Heart left ventricle (tissue), 16 donors: ENCODE measurements around the gene NAXD. TPM values are rescaled to one million over a fixed set of nuclear protein-coding genes. Genes with fewer than 3 reads are reported as not detected.
"Not testable (repeated sequence)": the region's sequence is repeated elsewhere in the genome, so short reads cannot be mapped to it uniquely, and the experiment has no call there.

ENCODE experiments used
- ATAC-seq, 4 donors: fragments of 200-7000 bp; cut with Tn5 transposase; one replicate each; pipeline ENCODE4 v1.9.1; 2020 to 2022; ENCODE audit warnings: moderate library complexity in 4 of 4, mild to moderate bottlenecking in 3 of 4, moderate number of reproducible peaks in 1 of 4
- DNase-seq, 5 donors: peaks; one replicate each; pipeline ENCODE4 v3.0.0-alpha.2; 2020
- H3K27ac ChIP-seq, 12 donors: fragments of 200-600 bp; sonication (generic) in 4 of 12; one replicate each; pipeline versions ENCODE4 v1.5.0 to v1.8.0; 2016 to 2022; ENCODE audit warnings: mild to moderate bottlenecking in 2 of 12
- H3K27me3 ChIP-seq, 9 donors: fragments of 200-600 bp; sonication (generic) in 2 of 9; one replicate each; pipeline versions ENCODE4 v1.5.1 to v1.8.0; 2016 to 2022; ENCODE audit warnings: mild to moderate bottlenecking in 3 of 9
- H3K36me3 ChIP-seq, 9 donors: fragments of 200-600 bp; sonication (generic) in 2 of 9; one replicate each; pipeline versions ENCODE4 v1.5.0 to v1.8.0; 2018 to 2022; ENCODE audit warnings: mild to moderate bottlenecking in 2 of 9
- H3K4me1 ChIP-seq, 12 donors: fragments of 200-600 bp; sonication (generic) in 4 of 12; one replicate each; pipeline versions ENCODE4 v1.5.0 to v1.8.0; 2016 to 2022; ENCODE audit warnings: mild to moderate bottlenecking in 3 of 12
- H3K4me3 ChIP-seq, 12 donors: fragments of 200-600 bp; sonication (generic) in 4 of 12; one replicate each; pipeline versions ENCODE4 v1.5.0 to v1.8.0; 2017 to 2022; ENCODE audit warnings: mild to moderate bottlenecking in 9 of 12, moderate library complexity in 4 of 12
- H3K9me3 ChIP-seq, 12 donors: fragments of 200-600 bp; sonication (generic) in 4 of 12; one replicate each; pipeline versions ENCODE4 v1.5.0 to v1.8.0; 2016 to 2022; ENCODE audit warnings: mild to moderate bottlenecking in 1 of 12
- CTCF ChIP-seq, 12 donors: fragments of 200-600 bp; sonication (generic) in 4 of 12; IDR thresholded peaks; one replicate each; pipeline versions ENCODE4 v1.5.0 to v1.8.0; 2018 to 2022; ENCODE audit warnings: antibody characterized with exemption in 12 of 12, mild to moderate bottlenecking in 5 of 12
- POLR2A ChIP-seq, 2 donors: fragments of 450-650 bp; IDR thresholded peaks; one replicate each; pipeline ENCODE4 v1.6.1; 2017; ENCODE audit warnings: antibody characterized with exemption in 2 of 2, mild to moderate bottlenecking in 2 of 2, moderate library complexity in 2 of 2
- WGBS, 4 donors: extraction: QIAGEN DNeasy Blood & Tissue Kit in 2 of 4; methylation state at CpG; one replicate each; pipeline versions ENCODE4 v1.1.5 to v1.1.7; 2013 to 2018; 5-methylcytosine and 5-hydroxymethylcytosine counted together
- intact Hi-C, 10 donors: fragments of 100-400 bp; cut with DNase I; formaldehyde crosslinking; loops; one replicate each; pipeline versions ENCODE4 v1.11.1 to v1.14.2; 2022
- long read RNA-seq, 3 donors: library from polyadenylated mRNA; unstranded; transcript quantifications; one replicate each; pipeline ENCODE4 v2.0.0, GENCODE V29; 2020 to 2021
- polyA plus RNA-seq, 2 donors: library from polyadenylated mRNA; stranded (reverse); fragments of 200-250 nt; gene quantifications; one replicate each; pipeline ENCODE4 v1.2.3, GENCODE V29; 2013
- total RNA-seq, 9 donors: library from RNA; depleted of rRNA in 2 of 9; stranded (reverse); fragments of >200 nt in 2 of 9; fragmentation: NEBNext Ultra II Directional in 3 of 9; extraction: Animal tissue kit (Norgen Biotek cat#: 25700) in 3 of 9; gene quantifications; one replicate each; pipeline versions ENCODE4 v1.1.0 to v1.2.4, GENCODE V29; 2016 to 2023
- donor health status: ischemic (EF 13 %, LVEDD 7.1; RV severe dilation, severe dysfunction).
- donor health status: healthy with polysubstance abuse.
- donor health status: DM: no; HTN: yes; CAD: no.
- donor health status: DM: no; HTN: no; CAD: no.
- donor health status: ischemic (EF 25% LVEDD 6.9; RV normal size, moderate dysfunction).
- donor health status: ischemic (EF 25% LVEDD 5.7; RV mildly dilated, moderate dysfunction).
- donor health status: healthy.
- donor health status: DM: yes; HTN: yes; CAD: no.
- donor health status: ischemic (EF 35%, LVEDD 5.7; RV mildly dilated, moderate dysfunction).
- donor health status: nonischemic (EF 11% LVEDD 7.7; RV severe dilation, severe dysfunction).
- donor health status: DM: yes; HTN: yes; CAD: no.
- donor health status: PGD.
- donor health status: ischemic (EF 29% LVEDD 5.4; RV normal size, mild dysfunction).
- donor health status: nonischemic (EF 23%, LVEDD 6.1; RV moderate dilation, normal function).

Gene NAXD
- total RNA-seq (10 to 100 TPM; 19.2 to 31.4 (median 25.0) TPM), polyA plus RNA-seq (10 to 100 TPM; 22.4 to 22.8 TPM)
- long read RNA-seq, donor 1, partial matches to known transcripts, result 23 of 99 reads
- long read RNA-seq, donor 1, other reads (novel, unspliced or antisense), result 74 of 99 reads
- long read RNA-seq, donor 2, transcript NAXD-201 (10 exons, 2,659 nt), result major isoform, 6 of 214 reads
- long read RNA-seq, donor 2, partial matches to known transcripts, result 25 of 214 reads
- long read RNA-seq, donor 2, other reads (novel, unspliced or antisense), result 180 of 214 reads
- long read RNA-seq, donor 3, partial matches to known transcripts, result 9 of 58 reads
- long read RNA-seq, donor 3, other reads (novel, unspliced or antisense), result 49 of 58 reads

GRCh38 chr13:110615322-110616102 is at the start of gene NAXD:
Gene NAXD (plus strand): TSS chr13:110615545. CDS start chr13:110615602, 57 bp downstream.
- WGBS, 4 donors, result 1 to 2% (median 2%) methylated on average over 49 to 95 of the region's 95 CpGs
- Histone ChIP-seq H3K9me3 (no peaks in the 10 kb centered on the region), H3K4me1 (peaks cover 0 to 47% (median 28%) of the 10 kb centered on the region in 12 donors), H3K27me3 (peaks cover 0 to 6% (median 0%) of the 10 kb centered on the region in 9 donors), H3K36me3 (no peaks in the 10 kb centered on the region), H3K4me3 (peak within 1 kb of the TSS; percentile 61 to 99 (median 84)), H3K27ac (peak within 1 kb of the TSS; percentile 74 to 99 (median 92))
- intact Hi-C loops, result loop anchor here in 7 of 10 donors (5.0 to 10.0 kb wide), 5 partner anchors 87 to 102 kb away; partner anchors contain the start of genes CARS2 (in 3 of the 7) and ING1 (in 2 of the 7)
- TF ChIP-seq CTCF (IDR thresholded peaks at IDR 0.05) (no peak), POLR2A (IDR thresholded peaks at IDR 0.05) (peak in 1 of 2 donors; percentile 77)
- peak; percentile 94 to 98 (median 95) for ATAC-seq
- DNase-seq, result peak; percentile 95 to 98 (median 96)

GRCh38 chr13:110566171-110566570 is 49.2 kb upstream of the NAXD start:
- no peaks in the 10 kb centered on the region for H3K9me3 ChIP-seq
- peaks cover 0 to 3% (median 0%) of the 10 kb centered on the region in 9 donors for H3K36me3 ChIP-seq
- no peak for ATAC-seq
- peaks cover 0 to 16% (median 10%) of the 10 kb centered on the region in 12 donors for H3K4me1 ChIP-seq
- H3K4me3 ChIP-seq, result no peak overlapping the region
- WGBS, 4 donors, result 78 to 85% (median 84%) methylated on average over 9 of the region's 9 CpGs
- H3K27ac ChIP-seq, result no peak overlapping the region
- no peak for DNase-seq
- H3K27me3 ChIP-seq, result peaks cover 0 to 2% (median 0%) of the 10 kb centered on the region in 9 donors
- TF ChIP-seq POLR2A (IDR thresholded peaks at IDR 0.05) (no peak), CTCF (IDR thresholded peaks at IDR 0.05) (no peak)
- intact Hi-C loops, result loop anchor here in 4 of 10 donors (5.0 to 10.0 kb wide), 4 partner anchors 51 to 109 kb away; no protein-coding TSS in a partner anchor

- H3K4me3 ChIP-seq, result no peak overlapping the region
- no peak for ATAC-seq
- H3K27ac ChIP-seq, result no peak overlapping the region
- no peak for TF ChIP-seq CTCF (IDR thresholded peaks at IDR 0.05)
- no peak for TF ChIP-seq POLR2A (IDR thresholded peaks at IDR 0.05)
- H3K9me3 ChIP-seq, result no peaks in the 10 kb centered on the region
- DNase-seq, result no peak
- peaks cover 0 to 19% (median 8%) of the 10 kb centered on the region in 9 donors for H3K27me3 ChIP-seq
- peaks cover 0 to 3% (median 0%) of the 10 kb centered on the region in 9 donors for H3K36me3 ChIP-seq
- intact Hi-C loops, result loop anchor here in 4 of 10 donors (5.0 to 10.0 kb wide), 4 partner anchors 54 to 111 kb away; no protein-coding TSS in a partner anchor
- 81 to 89% (median 86%) methylated on average over 3 of the region's 3 CpGs for WGBS, 4 donors
- peaks cover 0 to under 1% (median 0%) of the 10 kb centered on the region in 12 donors for H3K4me1 ChIP-seq
These were observed 46.7 kb upstream of the NAXD start for GRCh38 chr13:110568612-110569011.

- not testable (repeated sequence) for H3K4me3 ChIP-seq, ATAC-seq, H3K27ac ChIP-seq, DNase-seq, H3K9me3 ChIP-seq, H3K36me3 ChIP-seq, H3K4me1 ChIP-seq
- 80 to 90% (median 84%) methylated on average over 7 of the region's 7 CpGs for whole genome bisulfite sequencing, 4 donors
- intact Hi-C loops, result loop anchor here in 4 of 10 donors (5.0 to 10.0 kb wide), 5 partner anchors 55 to 115 kb away; no protein-coding TSS in a partner anchor
- H3K27me3 ChIP-seq, result peaks cover 0 to 20% (median 8%) of the 10 kb centered on the region in 9 donors
These were observed 45.4 kb upstream of the NAXD start for GRCh38 chr13:110569962-110570361.
